OCI-LY7 (cell line): Measurements from ENCODE around the gene EIF1B.

Experiments
- EZH2phosphoT487 ChIP-seq: fragments of 200-600 bp; sonication (generic); IDR thresholded peaks from 2 replicates; pipeline ENCODE4 v1.6.1; 2018; ENCODE audit warnings: low read depth, borderline replicate concordance, mild to moderate bottlenecking, mixed run types, antibody characterized with exemption, low read length, moderate library complexity, mixed read lengths
- TF ChIP-seq, protein P1 (sequence below): fragments of 200-600 bp; sonication (generic); conservative IDR thresholded peaks from 2 replicates; pipeline ENCODE4 v1.5.1; 2014; ENCODE audit warnings: mild to moderate bottlenecking, antibody characterized with exemption, low read length, moderate library complexity, mixed read lengths

GRCh38 chr3:40317061-40317855, 7.8 kb downstream of the EIF1B start:
- TF ChIP-seq, protein P1, sequence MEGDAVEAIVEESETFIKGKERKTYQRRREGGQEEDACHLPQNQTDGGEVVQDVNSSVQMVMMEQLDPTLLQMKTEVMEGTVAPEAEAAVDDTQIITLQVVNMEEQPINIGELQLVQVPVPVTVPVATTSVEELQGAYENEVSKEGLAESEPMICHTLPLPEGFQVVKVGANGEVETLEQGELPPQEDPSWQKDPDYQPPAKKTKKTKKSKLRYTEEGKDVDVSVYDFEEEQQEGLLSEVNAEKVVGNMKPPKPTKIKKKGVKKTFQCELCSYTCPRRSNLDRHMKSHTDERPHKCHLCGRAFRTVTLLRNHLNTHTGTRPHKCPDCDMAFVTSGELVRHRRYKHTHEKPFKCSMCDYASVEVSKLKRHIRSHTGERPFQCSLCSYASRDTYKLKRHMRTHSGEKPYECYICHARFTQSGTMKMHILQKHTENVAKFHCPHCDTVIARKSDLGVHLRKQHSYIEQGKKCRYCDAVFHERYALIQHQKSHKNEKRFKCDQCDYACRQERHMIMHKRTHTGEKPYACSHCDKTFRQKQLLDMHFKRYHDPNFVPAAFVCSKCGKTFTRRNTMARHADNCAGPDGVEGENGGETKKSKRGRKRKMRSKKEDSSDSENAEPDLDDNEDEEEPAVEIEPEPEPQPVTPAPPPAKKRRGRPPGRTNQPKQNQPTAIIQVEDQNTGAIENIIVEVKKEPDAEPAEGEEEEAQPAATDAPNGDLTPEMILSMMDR: peak; percentile 93
- TF ChIP-seq EZH2phosphoT487: no peak
